Dedifferentiated amniotic fluid mesenchymal stem cell (primary cell): ENCODE data around the gene MMP19.
"Not testable (repeated sequence)": the region's sequence is repeated elsewhere in the genome, so short reads cannot be mapped to it uniquely, and the experiment has no call there.

Experiments
- DNase-seq: peaks from one replicate; pipeline ENCODE4 v3.0.0-alpha.2; 2016; ENCODE audit errors: extremely low spot score

The MMP19 gene

DNA sequence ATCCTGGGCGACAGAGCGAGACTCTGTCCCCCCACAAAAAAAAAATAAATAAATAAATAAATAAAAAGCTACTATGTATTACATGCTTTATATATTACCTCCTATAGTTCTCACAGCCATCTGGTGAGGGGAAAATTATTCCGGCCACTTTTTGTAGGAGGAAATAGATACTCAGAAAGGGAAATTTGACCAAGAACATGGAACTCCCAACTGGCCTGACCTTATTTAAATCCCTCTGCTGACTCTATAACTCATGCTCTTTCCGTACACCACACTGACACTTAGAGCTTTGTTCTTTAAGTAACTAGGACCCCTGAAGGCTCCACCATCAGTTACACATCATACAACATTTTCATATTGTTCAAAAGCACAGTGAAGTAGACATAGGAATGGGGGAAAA, 2.2 kb upstream of the MMP19 start:
- DNase-seq, result no peak

DNA sequence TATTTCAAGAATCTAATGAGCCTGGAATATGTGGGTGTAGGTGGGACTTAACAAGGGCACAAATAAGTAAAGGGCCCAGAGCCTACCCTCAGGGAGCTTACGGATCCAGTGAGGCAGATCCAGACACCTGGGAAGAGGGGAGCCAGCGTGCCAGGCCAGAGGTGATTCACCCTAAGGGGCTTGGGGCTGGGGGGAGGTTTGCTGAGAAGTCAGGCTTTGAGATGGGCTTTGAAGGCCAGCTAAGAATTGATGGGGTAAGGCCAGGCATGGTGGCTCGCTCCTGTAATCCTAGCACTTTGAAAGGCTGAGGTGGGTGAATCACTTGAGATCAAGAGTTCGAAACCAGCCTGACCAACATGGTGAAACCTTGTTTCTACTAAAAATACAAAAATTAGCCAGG, 695 bp upstream of the MMP19 start:
- no peak for DNase-seq

DNA sequence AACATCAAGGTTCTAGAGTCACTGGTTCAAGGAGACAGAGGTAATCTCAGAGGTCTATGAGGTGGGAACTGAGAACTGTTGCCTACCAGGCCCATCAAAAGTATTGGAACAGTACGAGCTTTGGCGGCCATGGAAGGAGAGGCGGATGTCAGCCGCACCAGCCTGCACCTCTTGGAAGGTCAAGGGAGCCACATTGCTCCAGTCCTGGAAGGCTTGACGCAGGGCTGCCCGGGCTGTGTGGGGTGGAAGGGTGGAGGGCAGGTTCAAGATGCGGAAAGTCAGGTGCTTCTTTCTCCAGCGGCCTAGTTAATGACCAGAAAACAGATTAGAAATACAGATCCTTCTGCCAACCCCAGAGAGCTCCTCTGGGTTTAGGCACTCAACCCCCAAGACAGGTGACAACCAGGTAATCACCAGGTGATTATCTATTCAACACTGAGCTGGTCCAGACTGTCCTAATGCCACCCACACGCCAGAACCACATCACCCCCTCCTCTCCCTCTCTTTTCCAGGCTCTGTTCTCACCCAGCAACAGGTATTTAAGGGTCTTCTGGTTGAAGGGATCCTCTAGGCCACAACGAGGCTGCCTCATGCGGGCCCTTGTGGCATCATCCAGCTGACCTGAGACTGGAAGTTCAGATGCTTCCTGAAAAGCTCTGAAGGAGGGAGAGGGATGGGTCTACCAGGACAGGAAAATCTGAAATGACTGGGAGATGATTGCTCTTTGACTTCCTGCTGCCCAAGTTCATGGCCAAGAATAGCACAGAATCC, 2.0 kb downstream of the MMP19 start:
- DNase-seq, result no peak

DNA sequence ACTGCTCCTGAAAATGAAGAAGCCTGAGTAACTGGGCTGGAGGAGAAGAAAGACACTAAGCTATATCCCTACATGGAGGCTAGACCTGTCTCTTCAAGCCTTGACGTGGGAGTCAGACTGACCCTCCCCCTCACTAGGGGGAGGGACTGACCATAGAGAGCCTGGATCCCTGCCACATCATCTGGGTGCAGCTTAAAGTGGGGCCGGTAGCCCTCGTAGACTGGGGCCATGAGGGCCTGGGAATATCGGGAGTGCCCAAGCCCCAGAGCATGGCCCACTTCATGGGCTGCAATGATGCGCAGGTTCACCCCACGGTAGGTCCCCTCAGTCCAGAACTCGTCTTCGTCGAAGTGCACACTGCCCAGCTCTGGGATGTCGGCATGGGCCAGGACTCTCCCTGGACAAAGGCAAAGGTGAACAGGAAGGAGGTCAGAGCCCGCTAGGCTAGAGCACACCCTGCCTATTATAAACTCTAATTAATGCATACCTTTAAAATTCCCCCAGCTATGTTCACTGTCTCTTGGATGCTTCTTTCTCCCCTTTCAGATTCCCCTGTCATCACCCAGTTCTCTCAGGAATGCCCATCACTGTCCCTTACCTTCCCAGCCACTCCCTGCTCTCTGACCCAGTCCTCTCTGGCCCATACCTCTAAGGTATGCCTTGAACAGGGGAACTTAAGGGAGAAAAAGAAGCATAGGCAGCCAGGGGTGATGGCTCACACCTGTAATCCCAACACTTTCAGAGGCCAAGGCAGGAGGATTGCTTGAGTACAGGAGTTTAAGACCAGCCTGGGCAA, 3.2 kb downstream of the MMP19 start:
- no peak for DNase-seq

GRCh38 chr12:55838361-55838760, 4.4 kb downstream of the MMP19 start:
- no peak for DNase-seq

DNA sequence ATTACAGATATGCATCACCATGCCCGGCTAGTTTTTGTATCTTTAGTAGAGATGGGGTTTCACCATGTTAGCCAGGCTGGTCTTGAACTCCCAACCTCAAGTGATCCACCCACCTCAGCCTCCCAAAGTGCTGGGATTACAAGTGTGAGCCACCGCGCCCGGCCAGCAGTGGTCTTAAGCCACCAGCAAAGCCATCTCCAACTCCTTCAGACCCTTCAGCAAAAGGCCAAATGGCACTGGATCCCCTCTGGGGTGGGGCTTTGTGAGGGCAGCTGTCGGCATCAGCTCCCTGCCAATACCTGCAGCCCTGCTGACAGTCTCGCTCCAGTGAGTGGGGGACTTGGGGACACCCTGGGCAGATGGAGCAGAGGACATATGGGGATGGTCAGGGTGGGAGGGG, 8.3 kb downstream of the MMP19 start:
- DNase-seq, result not testable (repeated sequence)

- DNase-seq, result no peak
These were observed 9.7 kb downstream of the MMP19 start for GRCh38 chr12:55833056-55833455.

- DNase-seq, result no peak
These were observed 11.3 kb downstream of the MMP19 start for GRCh38 chr12:55831447-55831815.

- DNase-seq, result no peak
These were observed 11.9 kb downstream of the MMP19 start for GRCh38 chr12:55830601-55831446.

DNA sequence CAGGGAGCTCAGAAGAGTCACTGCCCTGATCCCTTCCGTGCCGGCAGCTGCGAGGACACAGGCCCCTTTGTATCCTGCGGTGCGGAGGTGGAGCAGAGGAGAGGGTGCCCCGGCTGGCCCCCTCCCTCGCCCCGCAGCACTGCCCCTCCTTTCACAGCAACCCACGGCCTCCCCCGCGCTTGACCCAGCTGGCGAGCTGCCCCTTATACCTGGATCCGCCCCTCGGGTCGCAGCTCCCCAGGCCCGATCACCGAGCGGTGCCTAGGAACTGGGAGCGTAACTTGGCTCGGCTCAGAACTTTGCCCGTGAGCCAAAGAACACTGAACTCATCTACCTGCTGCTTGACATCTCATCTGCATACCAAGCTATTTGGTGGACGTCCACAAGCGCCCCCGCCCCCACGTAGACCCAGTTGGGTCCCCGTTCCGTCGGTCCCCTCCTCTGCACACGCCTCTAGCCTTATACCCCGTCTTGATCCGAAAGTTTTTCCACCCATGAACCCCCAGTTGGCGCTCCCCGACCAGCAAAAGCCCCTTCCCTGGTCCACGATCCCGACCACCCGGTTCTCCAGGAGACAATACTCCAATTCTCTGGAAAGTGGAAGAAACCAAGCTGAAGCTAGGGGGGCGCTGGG, 12.7 kb downstream of the MMP19 start:
- no peak for DNase-seq

- DNase-seq, result no peak
These were observed 14.4 kb downstream of the MMP19 start for GRCh38 chr12:55828357-55828756.

GRCh38 chr12:55827806-55828205, 14.9 kb downstream of the MMP19 start:
- no peak for DNase-seq

DNA sequence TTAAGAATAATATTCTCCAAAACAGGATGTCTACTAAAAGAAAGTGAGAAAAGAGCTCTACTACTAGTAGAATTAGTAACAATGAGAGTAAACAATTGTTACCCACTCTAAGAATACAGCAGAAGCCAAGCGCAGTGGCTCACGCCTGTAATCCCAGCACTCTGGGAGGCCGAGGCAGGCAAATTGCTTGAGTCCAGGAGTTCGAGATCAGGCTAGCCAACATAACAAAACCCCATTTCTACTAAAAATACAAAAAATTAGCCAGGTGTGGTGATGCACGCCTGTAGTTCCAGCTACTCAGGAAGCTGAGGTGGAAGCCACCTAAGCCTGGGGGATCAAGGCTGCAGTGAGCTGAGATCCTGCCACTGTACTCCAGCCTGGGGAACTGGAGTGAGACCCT, 18.0 kb downstream of the MMP19 start:
- no peak for DNase-seq

DNA sequence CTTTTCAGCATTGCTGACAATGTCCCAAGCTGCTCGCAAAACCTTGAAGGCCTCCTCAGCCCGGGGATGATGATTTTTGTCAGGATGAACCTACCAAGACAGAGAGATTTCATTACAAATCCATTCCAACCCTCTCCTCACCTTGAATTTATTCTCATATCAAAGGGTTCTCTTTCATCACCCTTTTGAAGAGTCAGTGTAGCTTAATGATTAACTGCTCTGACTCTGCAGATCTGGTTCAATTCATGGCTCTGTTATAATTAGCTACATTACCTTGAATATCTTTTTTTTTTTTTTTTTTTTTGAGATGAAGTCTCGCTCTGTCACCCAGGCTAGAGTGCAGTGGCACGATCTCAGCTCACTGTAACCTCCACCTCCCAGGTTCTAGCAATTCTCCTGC, 19.3 kb downstream of the MMP19 start:
- no peak for DNase-seq

DNA sequence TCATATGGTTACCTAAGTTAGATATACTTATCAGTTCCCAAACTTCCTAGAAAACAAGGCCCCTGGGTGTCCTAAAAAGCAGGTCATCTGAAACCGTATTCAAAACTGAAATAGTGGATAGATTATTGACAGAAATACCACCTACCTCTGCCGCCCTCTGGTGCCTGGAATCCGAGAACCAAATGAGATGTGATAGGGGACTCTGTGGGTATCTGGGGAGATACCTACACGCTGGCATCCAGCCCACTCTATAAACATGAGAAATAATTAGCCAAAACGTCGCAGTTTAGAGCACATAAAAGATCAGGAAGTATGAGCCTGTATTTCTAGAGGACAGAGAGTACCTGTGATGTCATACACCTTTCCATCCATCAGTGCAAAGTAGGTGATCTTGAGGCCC, 20.5 kb downstream of the MMP19 start:
- DNase-seq, result no peak

GRCh38 chr12:55820679-55821078, 22.1 kb downstream of the MMP19 start:
- DNase-seq, result no peak

- no peak for DNase-seq
These were observed 23.9 kb downstream of the MMP19 start for GRCh38 chr12:55818886-55819285.

DNA sequence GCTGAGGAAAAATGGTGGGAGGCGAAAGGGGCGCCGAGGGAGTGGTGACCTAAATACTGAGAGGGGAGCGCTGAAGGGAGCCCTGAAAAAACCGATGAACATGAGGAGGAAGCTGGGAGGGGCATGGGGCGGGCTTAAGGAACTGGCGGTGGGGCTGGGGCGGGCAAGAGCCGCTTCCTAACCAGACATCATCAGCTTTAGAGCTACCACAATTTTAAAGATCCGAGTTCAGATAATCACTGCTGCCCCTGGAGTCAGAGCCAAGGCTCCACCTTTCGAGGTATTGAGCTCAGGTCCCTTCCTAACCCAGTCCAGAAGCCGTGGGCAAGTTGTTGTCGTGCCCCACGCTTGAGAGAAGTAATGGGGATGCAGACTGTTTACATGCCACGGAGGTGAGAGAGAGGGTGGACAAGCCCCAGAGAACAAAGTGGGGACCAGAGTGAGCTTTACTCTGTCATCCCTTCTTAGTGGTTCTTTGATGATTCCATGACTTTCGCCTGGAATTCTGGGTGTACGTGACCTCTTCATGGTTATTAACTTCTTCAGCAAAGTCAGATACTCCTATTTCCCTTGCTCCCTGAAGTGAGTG, 24.5 kb downstream of the MMP19 start:
- DNase-seq, result no peak

GRCh38 chr12:55817345-55818139, 25.2 kb downstream of the MMP19 start, which contains the start of the genes ORMDL2 and SARNP:
Gene ORMDL2 (plus strand): TSS chr12:55818041. CDS start chr12:55819000, 959 bp downstream.
Gene SARNP (minus strand): TSS chr12:55817724. CDS start chr12:55817701, 23 bp downstream.
- peak; percentile 100 for DNase-seq

- DNase-seq, result no peak
These were observed 25.8 kb downstream of the MMP19 start for GRCh38 chr12:55816881-55817344.
